ENCODE measurements around the gene RPL11. TPM values are rescaled to one million over a fixed set of nuclear protein-coding genes. Genes with fewer than 3 reads are reported as not detected.

RPL11 gene
- total and polyA plus RNA-seq, 2 of the 4 experiments (the other 2 are of a cell fraction): 452 to 1,692 TPM

GRCh38 chr1:23661887-23662286 is 29.7 kb upstream of the RPL11 start:
- H2AFZ ChIP-seq (replicated peaks; ENCODE audit: low read length, poor library complexity): no peak overlapping the region
- POLR2A ChIA-PET (ENCODE audit: unreplicated experiment): no interaction called here
- H3K36me3 ChIP-seq (ENCODE audit: control insufficient read depth, insufficient read depth, low read length): no peaks in the 10 kb centered on the region
- intact Hi-C loops (cut with micrococcal nuclease) (no loop called here), in situ Hi-C loops (cut with MboI; ENCODE audit: low sequenced_read_pairs) (no loop called here), dilution Hi-C loops (cut with HindIII; ENCODE audit: low sequenced_read_pairs, unreplicated experiment) (no loop called here)
- no peak overlapping the region for H3K9ac ChIP-seq (ENCODE audit: low read depth, low read length)
- no peak overlapping the region for H3K18ac ChIP-seq (ENCODE audit: low read depth, low read length)
- no peak for ATAC-seq (ENCODE audit: low read depth)
- H3K79me1 ChIP-seq (ENCODE audit: low read depth in 1 of 2, low read length in 2 of 2): no peaks in the 10 kb centered on the region
- no peak overlapping the region for H3K14ac ChIP-seq (replicated peaks; ENCODE audit: low read depth, low read length)
- no peak overlapping the region for H3K4me3 ChIP-seq (ENCODE audit: insufficient read depth, low read depth, low read length)
- no peak overlapping the region for H3K4me2 ChIP-seq (ENCODE audit: low read depth, low read length)
- no peak for TF ChIP-seq CHD1 (IDR thresholded peaks at IDR 0.05; ENCODE audit: low read depth, low read length)
- no peak for TF ChIP-seq BHLHE40 (IDR thresholded peaks at IDR 0.05; ENCODE audit: low read depth, low read length)
- TF ChIP-seq MXI1 (IDR thresholded peaks at IDR 0.05; ENCODE audit: borderline replicate concordance, low read depth, low read length): no peak
- TF ChIP-seq RFX5 (IDR thresholded peaks at IDR 0.05; ENCODE audit: low read depth, low read length): no peak
- TF ChIP-seq NFE2L2 (IDR thresholded peaks at IDR 0.05; ENCODE audit: low read depth, low read length): no peak
- no peak for TF ChIP-seq CEBPB (IDR thresholded peaks at IDR 0.05; ENCODE audit: low read depth, low read length)
- TF ChIP-seq CTCF (conservative IDR thresholded peaks at IDR 0.05; ENCODE audit: low read depth, low read length): no peak
- TF ChIP-seq RCOR1 (IDR thresholded peaks at IDR 0.05; ENCODE audit: insufficient replicate concordance, low read length): no peak
- TF ChIP-seq SMC3 (IDR thresholded peaks at IDR 0.05; ENCODE audit: low read depth, low read length): no peak
- no peak for TF ChIP-seq MAZ (IDR thresholded peaks at IDR 0.05; ENCODE audit: borderline replicate concordance, low read depth, low read length)
- TF ChIP-seq ELK1 (IDR thresholded peaks at IDR 0.05; ENCODE audit: borderline replicate concordance, low read depth, low read length): no peak
- H2BK15ac ChIP-seq (ENCODE audit: low read depth, low read length): no peak overlapping the region
- no CpG with 5 or more reads among the region's 4 CpGs for WGBS, 2 experiments (ENCODE audit: extremely low coverage in 2 of 2, insufficient read length in 1 of 2)
- H2AK5ac ChIP-seq (ENCODE audit: low read depth, low read length): no peak overlapping the region
- no peak overlapping the region for H3K56ac ChIP-seq (ENCODE audit: extremely low read depth, insufficient read depth, low read length)
- H4K91ac ChIP-seq (ENCODE audit: insufficient read depth, low read depth, low read length): no peak overlapping the region
- no peaks in the 10 kb centered on the region for H4K20me1 ChIP-seq (ENCODE audit: insufficient read depth, low read length)
- DNase-seq: no peak
- no peak overlapping the region for H4K5ac ChIP-seq (ENCODE audit: low read depth, low read length)
- no peak overlapping the region for H3K4ac ChIP-seq (ENCODE audit: low read depth, low read length)
- CTCF ChIA-PET: interaction anchor here (0.6 kb wide), 1 partner anchor 346 kb away, joined by 3 read pairs; no protein-coding TSS in a partner anchor
- peaks cover 8% of the 10 kb centered on the region; the same call in 1 of the 2 replicates for H3K27me3 ChIP-seq (ENCODE audit: control insufficient read depth, insufficient read depth, low read length)
- no peak overlapping the region for H2BK120ac ChIP-seq (ENCODE audit: low read depth, low read length)
- no peaks in the 10 kb centered on the region for H3K9me3 ChIP-seq (ENCODE audit: control insufficient read depth, insufficient read depth, low read length)
- H2BK5ac ChIP-seq (ENCODE audit: low read depth, low read length, poor library complexity, severe bottlenecking): no peak overlapping the region
- H3K27ac ChIP-seq (ENCODE audit: insufficient read depth, low read length): no peak overlapping the region
- no peak overlapping the region for H4K8ac ChIP-seq (ENCODE audit: low read depth in 2 of 2, low read length in 2 of 2)
- H2AK9ac ChIP-seq (replicated peaks; ENCODE audit: low read depth, low read length, poor library complexity): no peak overlapping the region
- H3K4me1 ChIP-seq (ENCODE audit: control insufficient read depth, insufficient read depth, low read length): no peaks in the 10 kb centered on the region
- no peaks in the 10 kb centered on the region for H3K9me1 ChIP-seq (ENCODE audit: insufficient read depth, low read length)
- H2BK20ac ChIP-seq (ENCODE audit: low read depth, low read length): no peak overlapping the region
- no peak overlapping the region for H3K23ac ChIP-seq (ENCODE audit: low read depth, low read length)
- no TSS peak for BruUV-seq (replicated peaks)
